GM19351 (cell line): ENCODE results near the gene PERM1.
"Not testable (repeated sequence)": the region's sequence is repeated elsewhere in the genome, so short reads cannot be mapped to it uniquely, and the experiment has no call there.

Experiments used
- ATAC-seq: cut with Tn5 transposase; IDR thresholded peaks from one replicate; pipeline ENCODE4 v1.9.1; 2021; ENCODE audit warnings: mild to moderate bottlenecking, moderate library complexity; ENCODE audit not compliant: unreplicated experiment

Gene PERM1

GRCh38 chr1:981955-982558 lies at the start of gene PERM1:
Gene PERM1, minus strand, starts transcription at chr1:982093. Its CDS starts 1,064 bp downstream, at chr1:981029.
- no peak for ATAC-seq

GRCh38 chr1:1030867-1031658 lies 49.2 kb upstream of the PERM1 start:
- ATAC-seq: not testable (repeated sequence)

- no peak for ATAC-seq
Measured at GRCh38 chr1:1027791-1028190, 45.9 kb upstream of the PERM1 start.

- no peak for ATAC-seq
Measured at GRCh38 chr1:1026599-1027413, 44.9 kb upstream of the PERM1 start.

- no peak for ATAC-seq
Measured at GRCh38 chr1:1025730-1026129, 43.8 kb upstream of the PERM1 start.

- ATAC-seq: no peak
Measured at GRCh38 chr1:1024771-1025699, 43.1 kb upstream of the PERM1 start.

GRCh38 chr1:1024149-1024770 lies 42.4 kb upstream of the PERM1 start:
- no peak for ATAC-seq

GRCh38 chr1:1023700-1024099 lies 41.8 kb upstream of the PERM1 start:
- ATAC-seq: no peak

GRCh38 chr1:1022302-1023009 lies 40.6 kb upstream of the PERM1 start:
- ATAC-seq: no peak

- no peak for ATAC-seq
Measured at GRCh38 chr1:1021920-1022259, 40.0 kb upstream of the PERM1 start.

GRCh38 chr1:1021010-1021919 lies 39.4 kb upstream of the PERM1 start:
- no peak for ATAC-seq

- ATAC-seq: no peak
Measured at GRCh38 chr1:1020415-1021009, 38.6 kb upstream of the PERM1 start.

- peak; percentile 32 for ATAC-seq
Measured at GRCh38 chr1:1020000-1020404, 38.1 kb upstream of the PERM1 start, which contains the start of gene AGRN. Gene AGRN, plus strand, starts transcription at chr1:1020120. Its CDS starts 53 bp downstream, at chr1:1020173.

- ATAC-seq: peak; percentile 69
Measured at GRCh38 chr1:1019122-1019999, 37.5 kb upstream of the PERM1 start.

- not testable (repeated sequence) for ATAC-seq
Measured at GRCh38 chr1:1018321-1018685, 36.4 kb upstream of the PERM1 start.

- ATAC-seq: not testable (repeated sequence)
Measured at GRCh38 chr1:1017397-1018320, 35.8 kb upstream of the PERM1 start.
